SK-N-SH treated with all-trans-retinoic acid at 6 μM for 48 hours (cell line): ENCODE results near the gene COX20.

ENCODE experiments used
- ARNTL ChIP-seq: fragments of 450-650 bp; formaldehyde crosslinking; IDR thresholded peaks from 2 replicates; pipeline ENCODE4 v1.5.0; 2020; ENCODE audit warnings: low read depth, mild to moderate bottlenecking, moderate library complexity, borderline replicate concordance
- BACH2 ChIP-seq: fragments of 250-450 bp; sonication (Bioruptor Pico); IDR thresholded peaks from 2 replicates; pipeline ENCODE4 v1.9.0; 2021; ENCODE audit warnings: mild to moderate bottlenecking, borderline replicate concordance
- CREB5 ChIP-seq: fragments of 250-450 bp; sonication (Bioruptor Pico); IDR thresholded peaks from 2 replicates; pipeline ENCODE4 v1.5.1; 2020; ENCODE audit warnings: low read depth, mild to moderate bottlenecking, moderate library complexity
- ISL1 ChIP-seq: fragments of 250-450 bp; sonication (Bioruptor Pico); IDR thresholded peaks from 2 replicates; pipeline ENCODE4 v2.1.2; 2022; ENCODE audit warnings: mild to moderate bottlenecking, moderate library complexity
- PATZ1 ChIP-seq: fragments of 250-450 bp; sonication (Bioruptor Pico); IDR thresholded peaks from 2 replicates; pipeline ENCODE4 v1.8.0; 2020; ENCODE audit warnings: mild to moderate bottlenecking, moderate library complexity, borderline replicate concordance
- RARB ChIP-seq: fragments of 250-450 bp; sonication (Bioruptor Pico); IDR thresholded peaks from 2 replicates; pipeline ENCODE4 v1.8.0; 2021; ENCODE audit warnings: mild to moderate bottlenecking, moderate library complexity
- TCF4 ChIP-seq: fragments of 250-450 bp; sonication (Bioruptor Pico); IDR thresholded peaks from 2 replicates; pipeline ENCODE4 v1.8.0; 2021; ENCODE audit warnings: mild to moderate bottlenecking, moderate library complexity, borderline replicate concordance
- ZFP30 ChIP-seq: fragments of 450-650 bp; formaldehyde crosslinking; IDR thresholded peaks from 2 replicates; pipeline ENCODE4 v1.5.0; 2022; ENCODE audit warnings: mild to moderate bottlenecking, moderate library complexity

- TF ChIP-seq PATZ1 (CRISPR knock-in tag) (no peak), ZFP30 (no peak), BACH2 (CRISPR knock-in tag) (no peak), ARNTL (CRISPR knock-in tag) (no peak), TCF4 (CRISPR knock-in tag) (no peak), ISL1 (CRISPR knock-in tag) (no peak), RARB (CRISPR knock-in tag) (no peak), CREB5 (CRISPR knock-in tag) (no peak)
Measured at GRCh38 chr1:244794071-244794470, 41.4 kb upstream of the COX20 start.
